ENCODE measurements around the gene KLHL3.

DNA sequence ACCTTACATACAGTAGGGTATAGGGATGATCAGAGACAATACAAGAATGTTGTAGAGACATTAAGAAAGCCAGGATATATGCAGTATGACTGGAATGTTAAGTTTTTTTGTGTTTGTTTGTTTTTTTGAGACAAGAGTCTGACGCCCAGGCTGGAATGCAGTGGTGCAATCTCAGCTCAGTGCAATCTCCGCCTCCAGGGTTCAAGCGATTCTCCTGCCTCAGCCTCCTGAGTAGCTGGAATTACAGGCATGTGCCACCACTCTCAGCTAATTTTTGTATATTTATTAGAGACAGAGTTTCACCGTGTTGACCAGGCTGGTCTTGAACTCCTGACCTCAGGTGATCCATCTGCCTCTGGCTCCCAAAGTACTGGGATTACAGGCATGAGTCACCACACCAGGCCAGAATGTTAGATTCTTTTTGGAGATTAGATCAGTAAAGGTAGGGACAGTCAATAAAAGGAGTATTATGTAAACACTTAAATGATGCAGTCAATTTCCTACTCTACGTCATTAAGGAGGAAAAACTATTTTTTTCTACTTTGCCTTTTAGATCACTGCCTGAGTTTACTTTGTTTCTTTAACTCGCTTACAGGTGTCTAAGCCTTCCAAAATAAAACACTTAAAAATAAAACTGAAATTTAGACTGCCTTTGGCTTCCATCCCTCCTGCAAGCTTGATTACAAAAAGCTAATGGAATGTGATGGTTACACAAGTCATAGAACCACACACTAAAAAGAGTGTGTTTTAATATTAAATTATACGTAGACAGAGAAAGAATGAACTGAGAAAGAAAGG lies 25.0 kb upstream of the KLHL3 start:
- TF ChIP-seq, protein P1, sequence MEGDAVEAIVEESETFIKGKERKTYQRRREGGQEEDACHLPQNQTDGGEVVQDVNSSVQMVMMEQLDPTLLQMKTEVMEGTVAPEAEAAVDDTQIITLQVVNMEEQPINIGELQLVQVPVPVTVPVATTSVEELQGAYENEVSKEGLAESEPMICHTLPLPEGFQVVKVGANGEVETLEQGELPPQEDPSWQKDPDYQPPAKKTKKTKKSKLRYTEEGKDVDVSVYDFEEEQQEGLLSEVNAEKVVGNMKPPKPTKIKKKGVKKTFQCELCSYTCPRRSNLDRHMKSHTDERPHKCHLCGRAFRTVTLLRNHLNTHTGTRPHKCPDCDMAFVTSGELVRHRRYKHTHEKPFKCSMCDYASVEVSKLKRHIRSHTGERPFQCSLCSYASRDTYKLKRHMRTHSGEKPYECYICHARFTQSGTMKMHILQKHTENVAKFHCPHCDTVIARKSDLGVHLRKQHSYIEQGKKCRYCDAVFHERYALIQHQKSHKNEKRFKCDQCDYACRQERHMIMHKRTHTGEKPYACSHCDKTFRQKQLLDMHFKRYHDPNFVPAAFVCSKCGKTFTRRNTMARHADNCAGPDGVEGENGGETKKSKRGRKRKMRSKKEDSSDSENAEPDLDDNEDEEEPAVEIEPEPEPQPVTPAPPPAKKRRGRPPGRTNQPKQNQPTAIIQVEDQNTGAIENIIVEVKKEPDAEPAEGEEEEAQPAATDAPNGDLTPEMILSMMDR (IDR thresholded peaks at IDR 0.05), result no peak
- TF ChIP-seq ZFX (IDR thresholded peaks at IDR 0.05; ENCODE audit: borderline replicate concordance), result no peak

Measured in 22Rv1 (cell line).